Parathyroid adenoma (tissue), 2 donors: ENCODE data around the gene GRIK3.

Experiments
- H2AFZ ChIP-seq: fragments of 300-600 bp; sonication (generic); one replicate; pipeline ENCODE4 v1.7.0; 2017; ENCODE audit warnings: antibody characterized with exemption, mild to moderate bottlenecking
- H3K27ac ChIP-seq: fragments of 300-600 bp; sonication (generic); one replicate; pipeline ENCODE4 v1.7.0; 2017
- H3K27me3 ChIP-seq: fragments of 300-600 bp; sonication (generic); one replicate; pipeline ENCODE4 v1.7.0; 2017; ENCODE audit warnings: low read length; ENCODE audit not compliant: control insufficient read depth, insufficient read depth
- H3K36me3 ChIP-seq: fragments of 300-600 bp; sonication (generic); one replicate; pipeline ENCODE4 v1.7.0; 2017; ENCODE audit warnings: low read length; ENCODE audit not compliant: control insufficient read depth, insufficient read depth
- H3K4me1 ChIP-seq: fragments of 300-600 bp; sonication (generic); one replicate; pipeline ENCODE4 v1.7.0; 2017; ENCODE audit warnings: control low read depth
- H3K4me2 ChIP-seq: fragments of 300-600 bp; sonication (generic); one replicate; pipeline ENCODE4 v1.7.0; 2017; ENCODE audit warnings: low read length
- H3K4me3 ChIP-seq: fragments of 300-600 bp; sonication (generic); one replicate; pipeline ENCODE4 v1.7.0; 2017; ENCODE audit warnings: low read depth, low read length
- H3K79me2 ChIP-seq: fragments of 300-600 bp; sonication (generic); one replicate; pipeline ENCODE4 v1.7.0; 2017; ENCODE audit warnings: control low read depth
- H3K9ac ChIP-seq: fragments of 300-600 bp; sonication (generic); one replicate; pipeline ENCODE4 v1.7.0; 2017; ENCODE audit warnings: mild to moderate bottlenecking
- H3K9me3 ChIP-seq: fragments of 300-600 bp; sonication (generic); one replicate; pipeline ENCODE4 v1.7.0; 2017; ENCODE audit warnings: low read length; ENCODE audit not compliant: control insufficient read depth
- TF ChIP-seq, protein P1 (sequence below): fragments of 300-600 bp; sonication (generic); IDR thresholded peaks from one replicate; pipeline ENCODE4 v1.7.0; 2017; ENCODE audit warnings: antibody characterized with exemption, mild to moderate bottlenecking
- donor health status: primary hyperparathyroidism.

The GRIK3 gene

DNA sequence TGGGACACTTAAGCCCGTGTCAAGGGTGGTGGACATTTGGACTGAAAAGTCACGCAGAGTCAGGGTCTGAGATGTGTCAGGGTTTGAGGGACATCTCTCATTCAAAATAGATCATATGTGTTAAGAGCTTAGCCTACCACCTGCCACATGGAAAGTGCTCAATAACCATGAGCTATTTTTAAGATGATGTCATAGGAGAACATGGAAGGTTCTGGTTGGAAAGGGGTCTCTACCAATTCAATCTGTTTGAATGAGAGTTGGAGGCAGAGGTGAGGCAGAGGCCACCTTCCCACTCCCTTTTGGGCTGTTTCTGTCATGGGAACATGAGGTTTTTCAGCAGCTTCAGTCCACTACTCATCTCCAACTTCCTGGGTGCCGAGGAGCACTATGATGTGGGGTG, 239.9 kb downstream of the GRIK3 start:
- Histone ChIP-seq H3K27ac (no peak overlapping the region), H3K4me2 (no peak overlapping the region), H2AFZ (no peak overlapping the region), H3K36me3 (no peaks in the 10 kb centered on the region), H3K27me3 (no peaks in the 10 kb centered on the region), H3K79me2 (no peaks in the 10 kb centered on the region), H3K4me1 (no peaks in the 10 kb centered on the region), H3K9ac (no peak overlapping the region), H3K9me3 (no peaks in the 10 kb centered on the region), H3K4me3 (no peak overlapping the region)
- TF ChIP-seq, protein P1, sequence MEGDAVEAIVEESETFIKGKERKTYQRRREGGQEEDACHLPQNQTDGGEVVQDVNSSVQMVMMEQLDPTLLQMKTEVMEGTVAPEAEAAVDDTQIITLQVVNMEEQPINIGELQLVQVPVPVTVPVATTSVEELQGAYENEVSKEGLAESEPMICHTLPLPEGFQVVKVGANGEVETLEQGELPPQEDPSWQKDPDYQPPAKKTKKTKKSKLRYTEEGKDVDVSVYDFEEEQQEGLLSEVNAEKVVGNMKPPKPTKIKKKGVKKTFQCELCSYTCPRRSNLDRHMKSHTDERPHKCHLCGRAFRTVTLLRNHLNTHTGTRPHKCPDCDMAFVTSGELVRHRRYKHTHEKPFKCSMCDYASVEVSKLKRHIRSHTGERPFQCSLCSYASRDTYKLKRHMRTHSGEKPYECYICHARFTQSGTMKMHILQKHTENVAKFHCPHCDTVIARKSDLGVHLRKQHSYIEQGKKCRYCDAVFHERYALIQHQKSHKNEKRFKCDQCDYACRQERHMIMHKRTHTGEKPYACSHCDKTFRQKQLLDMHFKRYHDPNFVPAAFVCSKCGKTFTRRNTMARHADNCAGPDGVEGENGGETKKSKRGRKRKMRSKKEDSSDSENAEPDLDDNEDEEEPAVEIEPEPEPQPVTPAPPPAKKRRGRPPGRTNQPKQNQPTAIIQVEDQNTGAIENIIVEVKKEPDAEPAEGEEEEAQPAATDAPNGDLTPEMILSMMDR = no peak

DNA sequence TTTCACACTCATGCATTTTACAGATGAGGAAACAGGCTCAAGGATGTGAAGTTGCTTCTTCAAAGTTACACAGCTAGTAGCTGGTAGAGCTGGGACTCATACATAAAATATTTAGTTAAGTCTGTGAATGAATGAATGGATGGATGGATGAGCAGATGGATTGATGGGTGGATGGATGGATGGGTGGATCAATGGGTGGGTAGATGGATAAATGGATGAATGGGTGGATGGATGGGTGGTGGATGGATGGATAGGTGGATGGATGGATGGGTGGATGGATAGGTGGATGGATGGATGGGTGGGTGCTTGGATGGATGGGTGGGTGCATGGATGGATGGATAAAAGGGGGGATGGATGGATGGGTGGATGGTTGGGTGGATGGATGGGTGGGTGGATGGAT, 240.9 kb downstream of the GRIK3 start:
- H3K4me3 ChIP-seq = no peak overlapping the region
- H3K9ac ChIP-seq = no peak overlapping the region
- no peaks in the 10 kb centered on the region for H3K4me1 ChIP-seq
- H3K36me3 ChIP-seq = no peaks in the 10 kb centered on the region
- no peak overlapping the region for H3K27ac ChIP-seq
- no peaks in the 10 kb centered on the region for H3K79me2 ChIP-seq
- no peak overlapping the region for H2AFZ ChIP-seq
- no peak overlapping the region for H3K4me2 ChIP-seq
- H3K9me3 ChIP-seq = no peaks in the 10 kb centered on the region
- TF ChIP-seq, protein P1 = no peak
- H3K27me3 ChIP-seq = no peaks in the 10 kb centered on the region

DNA sequence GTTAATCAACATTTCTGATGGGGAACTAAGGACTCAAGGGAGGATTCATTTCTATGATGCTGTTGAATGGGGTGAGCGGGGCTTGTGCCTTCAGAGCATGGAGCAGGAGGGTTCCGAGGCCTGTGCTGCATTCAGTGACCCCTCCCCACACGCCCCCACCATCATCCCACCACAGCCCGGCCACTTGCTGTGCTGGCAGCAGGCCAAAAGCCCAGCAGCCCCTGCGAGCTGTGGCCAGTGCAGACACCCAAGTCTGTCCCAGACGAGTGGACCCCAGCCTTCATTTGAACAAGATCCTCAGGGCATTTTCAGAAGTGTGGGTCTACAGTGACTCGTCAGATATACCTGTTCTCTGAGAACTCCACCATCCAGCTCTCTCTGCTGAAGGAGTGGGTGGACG, 242.0 kb downstream of the GRIK3 start:
- Histone ChIP-seq H2AFZ (no peak overlapping the region), H3K4me3 (no peak overlapping the region), H3K36me3 (no peaks in the 10 kb centered on the region), H3K27me3 (no peaks in the 10 kb centered on the region), H3K4me2 (no peak overlapping the region), H3K79me2 (no peaks in the 10 kb centered on the region), H3K27ac (no peak overlapping the region), H3K9ac (no peak overlapping the region), H3K4me1 (no peaks in the 10 kb centered on the region), H3K9me3 (no peaks in the 10 kb centered on the region)
- TF ChIP-seq, protein P1 = no peak

DNA sequence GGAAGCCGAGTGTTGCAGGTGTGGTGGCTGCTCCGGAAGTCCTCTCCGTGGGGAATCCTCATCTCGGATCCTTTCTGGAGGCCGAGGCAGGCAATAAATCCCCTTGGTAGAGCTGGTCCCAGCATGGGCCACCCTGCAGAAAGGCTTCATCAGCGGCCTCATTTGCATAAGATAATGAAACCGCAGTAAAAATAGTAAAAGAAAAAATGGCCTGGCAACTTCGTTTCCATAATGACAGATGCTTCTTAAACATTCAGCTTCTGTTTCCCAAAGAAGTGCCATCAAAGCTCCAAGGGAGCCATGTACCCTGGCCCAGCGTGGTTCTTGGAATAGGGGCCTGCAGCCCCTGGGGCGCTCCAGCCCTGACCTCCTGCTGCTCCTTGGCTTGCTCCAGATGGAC, 244.1 kb downstream of the GRIK3 start:
- H3K9me3 ChIP-seq = no peaks in the 10 kb centered on the region
- H3K4me1 ChIP-seq = no peaks in the 10 kb centered on the region
- H3K4me3 ChIP-seq = no peak overlapping the region
- no peaks in the 10 kb centered on the region for H3K79me2 ChIP-seq
- no peaks in the 10 kb centered on the region for H3K36me3 ChIP-seq
- H2AFZ ChIP-seq = no peak overlapping the region
- H3K9ac ChIP-seq = no peak overlapping the region
- TF ChIP-seq, protein P1 = no peak
- H3K27ac ChIP-seq = no peak overlapping the region
- no peak overlapping the region for H3K4me2 ChIP-seq
- no peaks in the 10 kb centered on the region for H3K27me3 ChIP-seq

DNA sequence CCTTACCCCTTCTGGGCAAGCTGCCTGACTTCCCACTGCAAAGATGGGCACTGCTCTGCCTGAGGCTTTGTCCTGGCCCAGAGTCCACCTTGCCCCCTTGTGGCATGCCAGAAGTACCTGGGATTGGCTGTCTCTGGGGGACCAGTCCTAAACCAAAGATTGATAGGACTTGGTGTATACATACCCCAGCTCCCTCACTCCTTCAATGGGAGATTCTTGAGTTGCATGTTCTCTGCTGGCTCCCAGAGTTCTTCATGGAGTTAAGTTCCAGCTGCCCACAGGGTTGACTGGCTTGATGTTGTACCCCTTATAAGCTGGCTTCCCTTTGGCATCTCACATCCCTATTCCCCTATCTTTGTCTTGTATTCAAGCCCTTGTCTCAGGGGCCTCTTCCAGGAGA, 244.8 kb downstream of the GRIK3 start:
- TF ChIP-seq, protein P1 = no peak
- no peak overlapping the region for H3K27ac ChIP-seq
- H3K9ac ChIP-seq = no peak overlapping the region
- no peaks in the 10 kb centered on the region for H3K27me3 ChIP-seq
- H3K4me1 ChIP-seq = no peaks in the 10 kb centered on the region
- no peaks in the 10 kb centered on the region for H3K36me3 ChIP-seq
- no peak overlapping the region for H3K4me3 ChIP-seq
- H2AFZ ChIP-seq = no peak overlapping the region
- no peaks in the 10 kb centered on the region for H3K79me2 ChIP-seq
- H3K4me2 ChIP-seq = no peak overlapping the region
- H3K9me3 ChIP-seq = no peaks in the 10 kb centered on the region
